IMR-90 (cell line): ENCODE data around the gene GRIA4. TPM values are rescaled to one million over a fixed set of nuclear protein-coding genes. Genes with fewer than 3 reads are reported as not detected.

Source experiments
- ATAC-seq: fragments of 200-7000 bp; cut with Tn5 transposase; 2 replicates; pipeline ENCODE4 v1.9.1; 2020; ENCODE audit warnings: low read depth, mild to moderate bottlenecking, moderate library complexity
- BruUV-seq: library from RNA; stranded (reverse); fragments of 400-500 nt; replicated peaks from 2 replicates; lab custom pipeline; 2021; lab: Mats Ljungman, UMichigan
- CTCF ChIA-PET: fragments of 300-600 bp; formaldehyde crosslinking; extraction: SDS; loops from one replicate; lab custom pipeline; 2021; ENCODE audit warnings: antibody characterized with exemption; lab: Yijun Ruan, JAX
- POLR2A ChIA-PET: fragments of 300-600 bp; sonication (Branson Sonifier 250); formaldehyde crosslinking; loops from one replicate; lab custom pipeline; 2022; ENCODE audit warnings: antibody characterized with exemption; ENCODE audit not compliant: unreplicated experiment; lab: Charles Lee
- DNase-seq: peaks from one replicate; pipeline ENCODE4 v3.0.0; 2013
- H2AFZ ChIP-seq: replicated peaks from 2 replicates; pipeline ENCODE3; 2013; ENCODE audit warnings: low read length, mild to moderate bottlenecking; ENCODE audit not compliant: poor library complexity
- H2AK5ac ChIP-seq: 2 replicates; pipeline ENCODE4 v1.6.1; 2013; ENCODE audit warnings: low read depth, low read length, inconsistent platforms
- H2AK9ac ChIP-seq: replicated peaks from 2 replicates; pipeline ENCODE3; 2013; ENCODE audit warnings: mild to moderate bottlenecking, low read depth, low read length, moderate library complexity; ENCODE audit not compliant: poor library complexity
- H2BK120ac ChIP-seq: 2 replicates; pipeline ENCODE4 v1.6.1; 2013; ENCODE audit warnings: low read depth, low read length, inconsistent platforms
- H2BK15ac ChIP-seq: 3 replicates; pipeline ENCODE4 v1.6.1; 2013; ENCODE audit warnings: low read depth, low read length, inconsistent platforms
- H2BK20ac ChIP-seq: 2 replicates; pipeline ENCODE4 v1.6.1; 2013; ENCODE audit warnings: low read depth, mild to moderate bottlenecking, inconsistent platforms, low read length, moderate library complexity
- H2BK5ac ChIP-seq: 2 replicates; pipeline ENCODE4 v1.6.1; 2013; ENCODE audit warnings: mild to moderate bottlenecking, low read depth, low read length, inconsistent platforms; ENCODE audit not compliant: poor library complexity, severe bottlenecking
- H3K14ac ChIP-seq: replicated peaks from 2 replicates; pipeline ENCODE4 v1.6.1; 2013; ENCODE audit warnings: low read depth, low read length, inconsistent platforms
- H3K18ac ChIP-seq: 2 replicates; pipeline ENCODE4 v1.6.1; 2013; ENCODE audit warnings: low read depth, low read length, control low read depth
- H3K23ac ChIP-seq: 2 replicates; pipeline ENCODE4 v1.6.1; 2013; ENCODE audit warnings: low read depth, low read length, inconsistent platforms
- H3K27ac ChIP-seq: 2 replicates; pipeline ENCODE4 v1.5.1; 2013; ENCODE audit warnings: mild to moderate bottlenecking, control low read depth, low read length; ENCODE audit not compliant: insufficient read depth
- H3K27me3 ChIP-seq: 2 replicates; pipeline ENCODE4 v1.6.1; 2013; ENCODE audit warnings: low read length; ENCODE audit not compliant: control insufficient read depth, insufficient read depth
- H3K36me3 ChIP-seq: 2 replicates; pipeline ENCODE4 v1.6.1; 2013; ENCODE audit warnings: low read length, mixed read lengths; ENCODE audit not compliant: control insufficient read depth, insufficient read depth
- H3K4ac ChIP-seq: 2 replicates; pipeline ENCODE4 v1.6.1; 2013; ENCODE audit warnings: low read depth, low read length, inconsistent platforms
- H3K4me1 ChIP-seq: 2 replicates; pipeline ENCODE4 v1.6.1; 2013; ENCODE audit warnings: low read length, mixed read lengths; ENCODE audit not compliant: control insufficient read depth, insufficient read depth
- H3K4me2 ChIP-seq: 2 replicates; pipeline ENCODE4 v1.6.1; 2013; ENCODE audit warnings: low read depth, mild to moderate bottlenecking, control low read depth, low read length, moderate library complexity
- H3K4me3 ChIP-seq: 2 replicates; pipeline ENCODE4 v1.5.1; 2013; ENCODE audit warnings: low read depth, mild to moderate bottlenecking, control low read depth, low read length, moderate library complexity; ENCODE audit not compliant: insufficient read depth
- H3K56ac ChIP-seq: 2 replicates; pipeline ENCODE4 v1.6.1; 2013; ENCODE audit warnings: low read length, inconsistent platforms; ENCODE audit not compliant: insufficient read depth; ENCODE audit errors: extremely low read depth
- H3K79me1 ChIP-seq, 2 experiments: 2 replicates each; pipeline ENCODE4 v1.6.1; 2013; ENCODE audit warnings: low read length in 2 of 2, inconsistent platforms in 1 of 2, low read depth in 1 of 2
- H3K9ac ChIP-seq: 2 replicates; pipeline ENCODE4 v1.6.1; 2013; ENCODE audit warnings: low read depth, low read length, control low read depth
- H3K9me1 ChIP-seq: 2 replicates; pipeline ENCODE4 v1.6.1; 2013; ENCODE audit warnings: low read length, inconsistent platforms; ENCODE audit not compliant: insufficient read depth
- H3K9me3 ChIP-seq: 2 replicates; pipeline ENCODE4 v1.6.1; 2013; ENCODE audit warnings: low read length; ENCODE audit not compliant: control insufficient read depth, insufficient read depth
- H4K20me1 ChIP-seq: 2 replicates; pipeline ENCODE4 v1.6.1; 2013; ENCODE audit warnings: low read length, inconsistent platforms; ENCODE audit not compliant: insufficient read depth
- H4K5ac ChIP-seq: 2 replicates; pipeline ENCODE4 v1.6.1; 2013; ENCODE audit warnings: mild to moderate bottlenecking, low read depth, low read length, control low read depth
- H4K8ac ChIP-seq, 2 experiments: 2 replicates each; pipeline ENCODE4 v1.6.1; 2013; ENCODE audit warnings: low read depth in 2 of 2, low read length in 2 of 2, control low read depth in 1 of 2, inconsistent platforms in 1 of 2
- H4K91ac ChIP-seq: 2 replicates; pipeline ENCODE4 v1.6.1; 2013; ENCODE audit warnings: low read depth, low read length, inconsistent platforms; ENCODE audit not compliant: insufficient read depth
- BHLHE40 ChIP-seq: fragments of 150-350 bp; IDR thresholded peaks from 2 replicates; pipeline ENCODE4 v1.6.1; 2016; ENCODE audit warnings: mild to moderate bottlenecking, low read depth, low read length
- CEBPB ChIP-seq: IDR thresholded peaks from 2 replicates; pipeline ENCODE4 v1.6.1; 2012; ENCODE audit warnings: low read depth, low read length, improper control_type of control experiment
- CHD1 ChIP-seq: IDR thresholded peaks from 2 replicates; pipeline ENCODE4 v1.6.1; 2012; ENCODE audit warnings: low read depth, low read length, improper control_type of control experiment
- ELK1 ChIP-seq: fragments of 150-350 bp; IDR thresholded peaks from 2 replicates; pipeline ENCODE4 v1.6.1; 2016; ENCODE audit warnings: low read depth, mild to moderate bottlenecking, low read length, moderate library complexity, borderline replicate concordance
- FOS ChIP-seq: fragments of 150-350 bp; IDR thresholded peaks from 2 replicates; pipeline ENCODE4 v1.6.1; 2016; ENCODE audit warnings: low read depth, low read length
- MAFK ChIP-seq: IDR thresholded peaks from 2 replicates; pipeline ENCODE4 v1.6.1; 2012; ENCODE audit warnings: low read depth, low read length, improper control_type of control experiment
- MAZ ChIP-seq: IDR thresholded peaks from 2 replicates; pipeline ENCODE4 v1.6.1; 2012; ENCODE audit warnings: low read depth, mild to moderate bottlenecking, low read length, improper control_type of control experiment, moderate library complexity, borderline replicate concordance
- MXI1 ChIP-seq: IDR thresholded peaks from 2 replicates; pipeline ENCODE4 v1.6.1; 2012; ENCODE audit warnings: low read depth, mild to moderate bottlenecking, low read length, moderate library complexity, borderline replicate concordance
- NFE2L2 ChIP-seq: fragments of 150-350 bp; IDR thresholded peaks from 2 replicates; pipeline ENCODE4 v1.6.1; 2016; ENCODE audit warnings: low read depth, mild to moderate bottlenecking, low read length
- POLR2A ChIP-seq: IDR thresholded peaks from 2 replicates; pipeline ENCODE4 v1.6.1; 2012; ENCODE audit warnings: mild to moderate bottlenecking, low read depth, low read length
- RAD21 ChIP-seq: IDR thresholded peaks from 2 replicates; pipeline ENCODE4 v1.6.1; 2012; ENCODE audit warnings: low read length, improper control_type of control experiment
- RCOR1 ChIP-seq: IDR thresholded peaks from 2 replicates; pipeline ENCODE4 v1.6.1; 2012; ENCODE audit warnings: mild to moderate bottlenecking, low read length, improper control_type of control experiment; ENCODE audit not compliant: insufficient replicate concordance
- RFX5 ChIP-seq: IDR thresholded peaks from 2 replicates; pipeline ENCODE4 v1.8.0; 2012; ENCODE audit warnings: low read depth, mild to moderate bottlenecking, low read length, moderate library complexity
- SMC3 ChIP-seq: fragments of 150-350 bp; IDR thresholded peaks from 2 replicates; pipeline ENCODE4 v1.6.1; 2016; ENCODE audit warnings: low read depth, mild to moderate bottlenecking, antibody characterized with exemption, low read length, moderate library complexity
- USF2 ChIP-seq: fragments of 150-350 bp; IDR thresholded peaks from 2 replicates; pipeline ENCODE4 v1.6.1; 2017; ENCODE audit warnings: mild to moderate bottlenecking, antibody characterized with exemption, low read length, low read depth
- WGBS, 2 experiments: methylation state at CpG; one replicate each; pipeline versions ENCODE4 v1.1.5 to v1.1.7; 2013; ENCODE audit warnings: missing lambda C conversion rate in 2 of 2; ENCODE audit not compliant: insufficient read length in 1 of 2; ENCODE audit errors: extremely low coverage in 2 of 2; 5-methylcytosine and 5-hydroxymethylcytosine counted together
- dilution Hi-C: fragments of 300-500 bp; cut with HindIII; formaldehyde crosslinking; loops from one replicate; pipeline ENCODE4 v1.14.3; 2018; ENCODE audit warnings: low sequenced_read_pairs; ENCODE audit not compliant: unreplicated experiment
- in situ Hi-C: fragments of 300-500 bp; cut with MboI; formaldehyde crosslinking; loops from 3 replicates; pipeline ENCODE4 v1.14.3; 2019; ENCODE audit warnings: low sequenced_read_pairs, inconsistent platforms, mixed read lengths
- intact Hi-C: fragments of 100-400 bp; cut with micrococcal nuclease; formaldehyde crosslinking; loops from 2 replicates; pipeline ENCODE4 v1.10.0; 2022
- polyA plus RNA-seq, 3 experiments: library from polyadenylated mRNA; depleted of rRNA; stranded (reverse); fragments of >200 nt; gene quantifications; 2 replicates each; pipeline ENCODE4 v1.2.3, GENCODE V29; 2012; ENCODE audit warnings: low replicate concordance in 1 of 3
- total RNA-seq: library from RNA; depleted of rRNA; stranded (reverse); fragments of >200 nt; gene quantifications from 2 replicates; pipeline ENCODE4 v1.2.3, GENCODE V29; 2012
- TF ChIP-seq, protein P1 (sequence below): conservative IDR thresholded peaks from 2 replicates; pipeline ENCODE4 v1.5.1; 2012; ENCODE audit warnings: mild to moderate bottlenecking, low read depth, low read length, improper control_type of control experiment

The GRIA4 gene
- total and polyA plus RNA-seq, 2 of the 4 experiments (the other 2 are of a cell fraction) = 0.36 to 1.0 TPM

DNA sequence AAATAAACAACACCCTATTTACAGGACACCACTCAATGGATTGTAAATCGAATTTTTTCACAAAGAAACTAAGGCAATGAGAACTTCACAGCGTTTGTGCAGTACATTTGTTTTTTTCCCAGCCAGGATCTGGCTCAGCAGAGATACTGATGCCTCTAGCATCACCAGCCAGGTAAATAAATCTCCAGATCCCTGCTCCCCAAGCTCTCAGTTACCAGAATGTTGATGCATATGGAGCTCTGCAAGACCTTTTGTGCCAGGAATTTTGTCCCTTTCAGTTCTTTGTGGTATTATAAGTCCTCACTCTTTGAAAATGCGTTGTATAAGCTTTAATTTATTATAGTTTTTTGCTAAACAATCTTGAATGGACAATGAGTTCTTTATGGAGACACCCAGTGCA is 274.6 kb downstream of the GRIA4 start:
- no peak overlapping the region for H2BK20ac ChIP-seq
- DNase-seq = no peak
- no peaks in the 10 kb centered on the region for H3K36me3 ChIP-seq
- no peak overlapping the region for H3K27ac ChIP-seq
- ATAC-seq = no peak
- H3K14ac ChIP-seq = no peak overlapping the region
- CTCF ChIA-PET = interaction anchor here (0.9 kb wide), 1 partner anchor 22 kb away, joined by 3 read pairs; no protein-coding TSS in a partner anchor
- no peak overlapping the region for H2AK5ac ChIP-seq
- no CpG with 5 or more reads among the region's 3 CpGs for WGBS, 2 experiments
- H4K20me1 ChIP-seq = no peaks in the 10 kb centered on the region
- no peak overlapping the region for H4K91ac ChIP-seq
- no peak overlapping the region for H2AFZ ChIP-seq
- H4K8ac ChIP-seq = no peak overlapping the region
- POLR2A ChIA-PET = no interaction called here
- H3K4me1 ChIP-seq = no peaks in the 10 kb centered on the region
- H3K9me1 ChIP-seq = no peaks in the 10 kb centered on the region
- H3K9ac ChIP-seq = no peak overlapping the region
- dilution Hi-C loops = no loop called here
- no TSS peak for BruUV-seq
- H3K9me3 ChIP-seq = no peaks in the 10 kb centered on the region
- H3K4ac ChIP-seq = no peak overlapping the region
- no peak overlapping the region for H2AK9ac ChIP-seq
- intact Hi-C loops = no loop called here
- no peak overlapping the region for H2BK15ac ChIP-seq
- no peaks in the 10 kb centered on the region for H3K27me3 ChIP-seq
- H3K79me1 ChIP-seq = no peaks in the 10 kb centered on the region
- no peak overlapping the region for H4K5ac ChIP-seq
- no peak overlapping the region for H3K23ac ChIP-seq
- no peak overlapping the region for H3K56ac ChIP-seq
- no peak for TF ChIP-seq MAFK
- TF ChIP-seq USF2 = no peak
- no peak for TF ChIP-seq FOS
- TF ChIP-seq, protein P1, sequence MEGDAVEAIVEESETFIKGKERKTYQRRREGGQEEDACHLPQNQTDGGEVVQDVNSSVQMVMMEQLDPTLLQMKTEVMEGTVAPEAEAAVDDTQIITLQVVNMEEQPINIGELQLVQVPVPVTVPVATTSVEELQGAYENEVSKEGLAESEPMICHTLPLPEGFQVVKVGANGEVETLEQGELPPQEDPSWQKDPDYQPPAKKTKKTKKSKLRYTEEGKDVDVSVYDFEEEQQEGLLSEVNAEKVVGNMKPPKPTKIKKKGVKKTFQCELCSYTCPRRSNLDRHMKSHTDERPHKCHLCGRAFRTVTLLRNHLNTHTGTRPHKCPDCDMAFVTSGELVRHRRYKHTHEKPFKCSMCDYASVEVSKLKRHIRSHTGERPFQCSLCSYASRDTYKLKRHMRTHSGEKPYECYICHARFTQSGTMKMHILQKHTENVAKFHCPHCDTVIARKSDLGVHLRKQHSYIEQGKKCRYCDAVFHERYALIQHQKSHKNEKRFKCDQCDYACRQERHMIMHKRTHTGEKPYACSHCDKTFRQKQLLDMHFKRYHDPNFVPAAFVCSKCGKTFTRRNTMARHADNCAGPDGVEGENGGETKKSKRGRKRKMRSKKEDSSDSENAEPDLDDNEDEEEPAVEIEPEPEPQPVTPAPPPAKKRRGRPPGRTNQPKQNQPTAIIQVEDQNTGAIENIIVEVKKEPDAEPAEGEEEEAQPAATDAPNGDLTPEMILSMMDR = no peak
- TF ChIP-seq POLR2A = no peak
- TF ChIP-seq RCOR1 = no peak
- no peak for TF ChIP-seq BHLHE40
- no peak for TF ChIP-seq CHD1
- TF ChIP-seq NFE2L2 = no peak
- TF ChIP-seq MAZ = no peak
- no peak for TF ChIP-seq MXI1
- TF ChIP-seq SMC3 = no peak
- TF ChIP-seq ELK1 = no peak
- TF ChIP-seq RFX5 = no peak
- TF ChIP-seq RAD21 = no peak
- TF ChIP-seq CEBPB = no peak
- H3K18ac ChIP-seq = no peak overlapping the region
- H3K4me2 ChIP-seq = no peak overlapping the region
- no peak overlapping the region for H3K4me3 ChIP-seq
- H2BK120ac ChIP-seq = no peak overlapping the region
- in situ Hi-C loops = no loop called here
- H2BK5ac ChIP-seq = no peak overlapping the region
